Activated CD4-positive, alpha-beta T cell treated with anti-CD3 and anti-CD28 coated beads, Interleukin-2, amount 50 U/mL, for 1 hour (primary cell): ENCODE results near the gene PRKAG2.

Experiments used
- DNase-seq: peaks from one replicate; pipeline ENCODE4 v3.0.0-alpha.2; 2020

PRKAG2 gene

DNA sequence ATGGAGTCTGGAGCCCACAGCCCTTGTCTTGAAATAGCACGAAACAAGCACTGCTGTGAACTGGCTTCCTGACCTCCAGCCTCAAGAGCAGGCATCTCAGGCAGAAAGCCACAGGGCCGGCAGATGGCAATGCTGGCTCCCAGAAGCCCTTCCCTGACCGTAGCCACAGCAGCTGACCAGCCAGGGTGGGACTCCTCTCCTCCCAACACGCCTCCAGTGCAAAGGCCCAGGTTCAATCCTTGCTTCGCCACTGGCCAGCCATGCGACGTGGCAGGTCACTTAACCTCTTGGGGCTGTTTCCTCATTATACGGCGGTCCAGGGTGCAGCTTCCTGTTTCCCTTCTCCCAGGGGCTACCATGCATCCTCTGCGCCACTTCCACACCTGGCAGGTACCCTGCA lies 12.8 kb downstream of the PRKAG2 start:
- DNase-seq, result no peak

DNA sequence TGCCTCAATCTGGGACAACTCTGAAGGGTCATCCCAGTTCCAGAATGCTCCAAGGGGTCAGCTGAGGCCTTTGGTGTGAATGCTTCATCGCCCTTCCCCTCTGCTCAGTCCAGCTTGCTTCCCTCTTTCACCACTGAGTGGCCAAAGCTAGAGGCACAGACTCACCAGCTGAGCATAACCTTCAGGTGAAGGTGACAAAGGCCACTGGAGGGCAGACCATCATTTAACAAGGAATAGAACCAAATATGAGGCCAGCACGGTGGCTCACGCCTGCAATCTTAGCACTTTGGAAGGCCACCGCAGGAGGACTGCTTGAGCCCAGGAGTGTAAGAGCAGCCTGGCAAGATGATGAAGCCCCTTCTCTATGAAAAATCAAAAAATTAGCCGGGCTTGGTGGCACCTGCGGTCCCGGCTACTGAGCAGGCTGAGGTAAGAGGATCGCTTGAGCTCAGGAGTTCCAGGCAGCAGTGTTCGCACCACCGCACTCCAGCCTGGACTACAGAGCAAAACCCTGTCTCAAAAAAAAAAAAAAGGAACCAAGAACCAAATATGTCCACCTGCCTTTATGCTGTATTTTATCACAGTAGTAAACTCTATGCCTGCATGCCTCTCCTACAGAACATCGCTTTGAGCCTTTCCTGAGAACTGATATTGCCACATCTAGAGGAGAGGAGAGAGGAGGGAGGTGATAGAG lies 13.4 kb downstream of the PRKAG2 start:
- no peak for DNase-seq

DNA sequence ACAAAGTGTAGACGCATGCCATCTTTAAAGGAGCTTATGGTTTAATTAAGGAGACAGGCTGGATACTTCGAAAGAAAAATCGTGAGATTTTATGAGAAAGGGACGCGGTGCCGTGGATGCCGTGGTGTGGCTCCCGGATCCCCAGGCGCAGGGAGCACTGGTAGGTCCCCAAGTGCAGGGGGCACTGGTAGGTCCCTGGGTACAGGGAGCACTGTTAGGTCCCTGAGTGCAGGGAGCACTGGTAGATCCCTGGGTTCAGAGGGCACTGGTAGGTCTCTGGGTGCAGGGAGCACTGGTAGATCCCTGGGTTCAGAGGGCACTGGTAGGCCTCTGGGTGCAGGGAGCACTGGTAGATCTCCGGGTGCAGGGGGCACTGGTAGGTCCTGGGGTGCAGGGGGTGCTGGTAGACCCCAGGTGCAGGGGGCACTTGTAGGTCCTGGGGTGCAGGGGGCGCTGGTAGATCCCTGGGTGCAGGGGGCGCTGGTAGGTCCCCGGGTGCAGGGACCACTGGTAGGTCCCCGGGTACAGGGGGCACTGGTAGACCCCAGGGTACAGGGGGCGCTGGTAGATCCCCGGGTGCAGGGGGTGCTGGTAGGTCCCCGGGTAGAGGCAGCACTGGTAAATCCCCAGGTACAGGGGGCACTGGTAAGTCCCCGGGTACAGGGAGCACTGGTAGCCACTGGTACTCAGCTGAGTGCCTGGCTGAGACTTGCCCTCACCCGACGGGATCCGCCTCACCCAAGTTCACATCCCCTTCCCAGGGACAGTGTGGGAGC lies 14.1 kb downstream of the PRKAG2 start:
- no peak for DNase-seq

DNA sequence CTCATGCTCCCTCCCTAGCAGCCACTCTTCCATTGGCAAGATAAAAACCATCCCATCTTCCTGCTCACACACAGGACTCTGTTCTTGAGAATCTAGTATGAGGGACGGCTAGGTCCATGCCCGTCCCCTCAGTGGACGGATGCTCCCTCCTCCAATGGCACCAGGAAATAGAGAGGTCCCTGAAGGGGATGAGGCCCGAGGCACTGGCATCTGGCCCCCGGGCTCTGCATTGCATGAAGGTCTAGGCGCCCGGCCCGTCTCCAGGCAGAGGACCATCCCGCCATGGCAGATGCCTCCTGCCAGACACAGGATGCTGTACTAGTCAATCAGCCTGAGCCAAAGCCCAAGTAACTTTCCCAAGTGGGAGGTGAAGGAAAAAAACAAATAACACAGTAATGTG lies 15.0 kb downstream of the PRKAG2 start:
- no peak for DNase-seq

DNA sequence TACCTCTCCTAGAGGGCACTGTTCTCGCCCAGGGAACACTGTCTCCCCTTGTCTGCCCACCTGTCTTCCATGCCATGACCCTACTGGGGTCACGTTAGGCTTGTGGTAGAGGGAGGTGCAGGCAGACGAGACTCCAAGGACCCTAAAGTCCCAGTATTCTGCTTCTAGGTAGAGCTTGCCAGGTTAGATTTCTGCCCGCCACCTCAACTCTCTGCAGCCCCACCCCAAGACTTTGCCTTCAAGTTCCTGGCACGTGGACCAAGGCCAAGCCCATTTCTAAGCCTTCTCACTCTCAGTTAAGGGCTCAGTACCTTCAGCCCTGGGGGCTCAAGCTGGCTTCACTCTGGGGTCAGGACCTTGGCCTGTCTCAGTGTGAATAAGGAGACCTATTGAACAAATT lies 16.1 kb downstream of the PRKAG2 start:
- DNase-seq, result no peak

DNA sequence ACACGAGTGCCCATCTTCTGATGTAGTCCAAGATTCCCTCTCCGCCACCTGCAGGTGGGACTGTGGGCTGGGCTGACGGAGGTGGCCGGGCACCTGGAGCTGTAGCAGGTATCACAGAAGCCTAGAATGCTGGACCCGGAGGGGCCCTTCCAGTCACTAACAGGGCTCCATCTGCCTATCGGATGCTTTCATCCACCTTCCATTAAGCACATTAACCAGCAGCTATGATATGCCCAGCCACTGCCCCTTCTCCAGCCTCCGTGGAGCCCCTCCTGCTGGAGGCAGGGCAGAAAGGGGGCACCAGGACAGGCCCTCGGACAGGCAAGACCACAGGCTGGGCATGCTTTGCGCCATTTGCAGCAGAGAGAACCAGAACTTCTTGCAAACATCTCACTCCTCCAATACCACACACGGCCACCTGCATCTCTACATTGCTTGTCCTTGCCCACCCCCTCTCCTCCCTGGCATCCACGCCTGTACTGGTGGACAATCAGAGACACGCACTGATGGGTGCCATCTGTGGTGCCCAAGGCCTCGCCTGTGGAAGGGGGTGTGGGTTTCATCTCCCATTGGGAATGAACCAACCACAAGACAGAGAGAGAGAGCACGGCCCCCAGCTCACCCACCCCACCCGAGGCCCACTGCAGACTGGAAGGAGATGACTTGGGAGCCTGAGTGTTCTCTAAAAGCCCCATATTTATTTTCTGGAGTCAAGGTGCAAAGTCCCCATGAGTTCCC lies 16.8 kb downstream of the PRKAG2 start:
- DNase-seq, result no peak

DNA sequence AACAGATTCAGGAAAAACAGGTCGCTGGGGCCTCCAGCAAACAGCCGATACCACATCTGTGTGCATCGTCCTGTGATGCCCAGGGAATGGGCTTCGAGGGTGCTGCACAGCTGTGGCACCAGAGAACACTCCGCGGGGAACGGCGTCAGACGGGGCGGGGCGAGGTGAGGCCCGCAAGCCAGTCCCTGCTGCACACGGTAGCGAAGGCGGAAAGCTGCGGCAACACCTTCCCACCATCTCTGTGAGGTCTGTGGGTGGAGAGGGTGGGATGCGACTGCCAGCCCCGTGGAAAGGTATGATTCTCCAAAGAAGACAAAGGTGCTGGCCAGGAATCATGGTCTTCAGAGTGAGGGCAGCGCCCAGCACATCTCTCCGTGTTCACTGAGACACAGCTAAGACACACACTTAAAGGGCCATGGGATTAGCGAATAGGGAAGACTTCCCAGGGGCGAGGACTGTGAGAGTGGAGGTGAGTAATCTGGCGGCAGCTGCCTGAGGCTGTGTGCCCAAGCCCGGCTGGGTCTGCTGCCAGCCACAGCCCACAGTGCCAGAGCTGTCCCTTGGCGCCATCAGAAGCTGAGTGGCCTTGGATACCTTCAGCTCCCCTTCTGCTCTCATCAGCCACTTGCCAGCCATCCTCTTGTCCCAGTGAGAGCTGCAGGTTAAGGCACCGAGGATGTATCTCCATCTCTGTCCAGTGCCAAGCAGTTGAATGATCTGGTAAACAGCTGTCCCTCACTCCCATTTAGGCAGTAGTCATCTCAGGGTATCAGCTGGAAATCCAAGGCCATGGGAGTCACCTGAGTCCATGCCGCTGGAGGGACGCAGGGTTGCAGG lies 17.6 kb downstream of the PRKAG2 start:
- DNase-seq, result no peak

DNA sequence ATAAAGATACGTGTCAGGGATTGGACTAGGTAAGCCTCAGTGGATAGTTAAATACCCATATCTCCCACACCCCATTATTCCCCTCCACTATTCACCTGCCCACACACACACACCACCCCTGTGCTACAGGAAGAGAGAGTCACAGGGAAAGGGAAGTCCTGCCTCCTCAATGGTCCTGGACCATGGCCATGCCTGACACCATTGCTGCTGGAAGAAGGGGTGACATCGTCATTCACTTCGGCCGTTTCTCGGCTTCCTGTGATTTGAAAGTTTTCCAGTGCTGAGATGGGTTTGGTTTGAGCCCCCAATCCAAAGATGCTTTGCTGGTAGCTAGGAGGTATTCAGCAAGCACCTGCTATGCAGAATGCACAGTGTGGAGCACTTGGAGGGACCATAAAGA lies 18.5 kb downstream of the PRKAG2 start:
- no peak for DNase-seq

DNA sequence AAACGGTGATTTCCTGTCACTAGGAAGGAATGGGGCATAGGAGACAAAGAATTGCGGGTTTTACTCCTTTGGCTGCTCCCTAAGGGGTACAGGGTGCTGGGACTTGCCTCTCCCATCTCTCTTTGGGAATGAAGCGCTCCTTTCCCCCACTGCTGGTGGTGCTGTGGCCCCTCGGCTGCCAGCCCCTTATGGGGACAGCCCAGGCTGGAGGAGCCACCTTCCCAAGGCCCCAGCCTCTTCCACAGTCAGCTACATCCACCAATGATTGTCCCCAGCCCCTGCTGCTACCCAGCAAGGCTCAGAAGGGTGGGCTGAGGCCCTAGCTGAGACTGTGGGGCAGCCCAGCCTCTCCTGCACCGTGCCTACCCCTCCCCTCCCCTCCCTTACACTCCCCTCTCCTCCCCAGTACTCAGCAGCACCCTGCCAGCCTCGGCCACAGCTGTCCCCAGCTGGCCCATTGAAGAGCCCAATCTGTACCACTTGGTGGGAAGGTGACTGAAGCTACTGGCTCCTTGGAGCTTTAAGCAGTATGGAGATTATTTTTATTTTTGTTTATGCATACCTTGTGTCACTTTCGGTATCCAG lies 19.0 kb downstream of the PRKAG2 start:
- no peak for DNase-seq

DNA sequence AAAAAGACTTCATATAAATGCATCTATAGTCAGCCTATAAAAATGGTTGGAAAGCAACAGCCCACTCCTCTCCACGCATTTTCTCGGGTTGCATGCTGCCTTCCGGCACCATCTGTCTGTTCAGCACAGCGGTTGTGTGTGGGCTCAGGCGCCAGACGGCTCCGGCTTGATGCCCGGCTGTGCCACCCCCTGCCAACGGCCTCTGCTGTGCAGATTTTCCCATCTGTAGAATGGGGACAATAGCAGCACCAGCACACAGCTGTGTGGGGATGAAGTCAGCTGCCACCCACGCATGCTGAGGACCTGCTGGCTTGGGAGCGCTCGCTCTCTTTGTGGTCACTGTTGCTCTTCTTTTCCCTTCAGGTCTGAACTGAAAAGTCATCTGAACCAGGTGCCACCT lies 19.5 kb downstream of the PRKAG2 start:
- DNase-seq, result no peak

DNA sequence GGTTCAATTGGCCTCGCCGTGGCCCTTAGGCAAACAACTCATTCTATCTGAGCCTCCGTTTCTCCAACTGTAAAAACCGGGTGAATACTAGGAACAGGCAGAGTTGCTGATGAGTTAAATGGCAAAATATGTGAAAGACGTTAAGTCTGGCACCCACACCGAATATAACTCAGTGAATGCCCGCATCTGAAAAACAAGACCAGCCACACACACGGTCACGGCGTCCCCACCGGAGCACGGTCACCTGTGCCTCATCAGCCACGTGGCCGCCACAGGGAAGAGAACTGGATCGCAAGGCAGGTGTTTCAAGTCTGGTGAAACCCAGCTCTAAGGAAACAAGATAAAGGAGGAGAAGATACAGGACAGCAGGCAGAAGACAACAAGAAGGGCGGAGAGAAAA lies 20.4 kb downstream of the PRKAG2 start:
- DNase-seq, result no peak

DNA sequence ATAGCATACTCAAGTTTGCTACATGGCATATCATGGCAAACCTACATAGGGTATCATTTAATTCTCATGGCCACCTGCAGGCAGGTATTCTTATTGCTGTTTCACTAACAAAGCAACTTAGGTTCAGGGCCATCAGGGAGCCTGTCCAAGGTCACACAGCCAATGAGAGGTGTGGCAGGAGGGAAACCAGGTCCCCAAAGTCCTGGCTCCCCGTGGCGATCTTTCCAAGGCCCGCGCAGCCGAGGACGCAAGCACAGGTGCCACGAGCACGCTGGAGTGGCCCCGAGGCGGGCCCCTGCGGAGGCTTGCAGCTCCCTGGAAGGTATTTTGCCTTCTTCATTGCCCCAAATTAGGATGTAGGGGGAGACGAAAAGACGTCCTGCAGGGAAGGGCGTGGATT lies 20.8 kb downstream of the PRKAG2 start:
- no peak for DNase-seq

DNA sequence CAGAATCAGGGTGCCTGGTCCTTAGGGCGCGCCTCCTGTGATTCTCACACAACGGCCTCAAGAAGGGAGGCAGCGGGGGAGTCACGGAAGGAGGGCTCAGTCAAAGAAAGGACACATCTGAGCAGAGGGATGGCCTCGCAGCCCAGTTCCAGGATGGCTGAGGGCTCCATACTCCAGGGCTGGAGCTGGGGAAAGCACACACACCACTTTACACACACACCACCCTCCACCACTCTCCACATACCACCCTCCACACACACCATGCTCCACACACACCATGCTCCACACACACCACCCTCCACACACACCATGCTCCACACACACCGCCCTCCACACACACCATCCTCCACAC lies 22.2 kb downstream of the PRKAG2 start:
- no peak for DNase-seq

DNA sequence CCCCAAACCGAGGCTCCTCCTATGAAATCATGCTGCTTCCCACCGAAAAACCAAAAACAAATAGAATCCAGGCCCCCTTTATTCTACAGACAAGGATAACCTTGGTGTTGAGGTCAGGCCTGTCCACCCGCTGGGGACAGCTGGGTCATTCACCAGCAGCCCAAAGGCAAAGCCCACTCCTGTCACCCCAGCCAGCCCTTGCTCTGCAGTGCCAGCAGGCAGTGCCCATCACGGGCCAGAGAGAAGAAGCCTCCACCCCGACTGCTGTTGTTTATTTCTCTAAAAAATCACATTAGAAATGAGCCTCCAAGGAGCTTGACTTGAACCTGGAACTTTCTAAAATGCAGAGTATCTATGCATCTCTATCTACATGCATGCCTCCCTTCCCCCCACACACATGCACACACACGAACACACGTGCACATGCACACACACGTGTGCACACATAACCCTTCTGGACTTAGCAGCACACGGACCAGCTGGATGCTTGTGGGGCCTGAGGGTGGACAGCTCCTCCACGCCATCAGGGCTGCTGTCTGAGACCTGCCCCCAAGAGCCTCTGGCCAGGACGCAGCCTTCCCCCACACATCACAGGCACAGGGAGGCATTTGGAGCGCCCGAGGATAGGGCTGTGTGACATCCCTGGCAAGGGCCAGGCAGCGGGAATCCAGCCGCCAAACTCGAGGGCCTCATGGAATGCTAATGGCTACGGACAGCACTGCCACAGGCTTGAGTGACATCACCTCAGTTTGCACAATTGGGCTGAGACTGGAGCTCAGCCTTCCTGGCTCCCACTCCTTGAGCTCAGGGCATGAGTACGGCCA lies 22.8 kb downstream of the PRKAG2 start:
- no peak for DNase-seq

DNA sequence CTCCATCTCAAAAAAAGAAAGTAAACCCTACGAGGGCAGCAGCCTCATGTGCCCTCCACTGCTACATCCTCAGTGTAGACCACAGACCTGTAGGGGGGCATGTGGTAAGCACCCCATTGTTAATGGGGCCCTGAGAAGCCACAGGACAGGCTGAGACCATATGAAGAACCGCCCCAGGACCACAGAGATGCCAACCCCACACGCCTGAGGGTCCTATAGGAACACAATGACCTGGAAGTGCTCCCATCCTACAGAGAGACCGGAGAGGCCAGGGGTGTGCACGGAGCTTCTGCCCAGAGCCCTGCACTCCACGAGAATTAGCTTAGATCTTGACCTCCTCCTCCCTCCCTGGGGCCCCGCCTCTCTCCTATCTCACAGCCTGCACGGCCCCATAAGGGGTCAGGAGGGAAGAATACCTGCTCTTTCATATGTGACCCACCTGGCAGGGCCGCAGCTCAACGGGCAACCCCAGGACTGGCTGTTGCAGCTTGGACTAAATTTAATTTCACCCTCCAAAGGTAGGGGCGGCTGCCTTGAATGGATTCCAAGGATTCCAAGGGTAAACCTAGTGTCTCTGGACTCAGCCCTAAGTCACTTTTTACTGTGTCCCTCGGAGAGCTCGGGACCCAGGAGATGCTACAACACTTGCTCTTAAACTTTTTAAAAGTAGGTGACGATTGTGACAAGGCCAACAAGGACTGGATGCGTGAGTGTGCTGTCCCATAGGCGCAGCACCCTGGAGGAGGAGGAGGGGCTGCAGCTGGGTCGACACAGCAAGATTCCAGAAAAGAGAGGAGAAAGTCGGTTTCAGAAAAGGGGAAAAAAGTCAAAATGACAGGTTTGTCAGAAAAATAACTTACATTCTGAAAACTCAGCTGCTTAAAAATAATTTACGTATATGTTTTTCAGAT lies 24.2 kb downstream of the PRKAG2 start:
- DNase-seq, result no peak

DNA sequence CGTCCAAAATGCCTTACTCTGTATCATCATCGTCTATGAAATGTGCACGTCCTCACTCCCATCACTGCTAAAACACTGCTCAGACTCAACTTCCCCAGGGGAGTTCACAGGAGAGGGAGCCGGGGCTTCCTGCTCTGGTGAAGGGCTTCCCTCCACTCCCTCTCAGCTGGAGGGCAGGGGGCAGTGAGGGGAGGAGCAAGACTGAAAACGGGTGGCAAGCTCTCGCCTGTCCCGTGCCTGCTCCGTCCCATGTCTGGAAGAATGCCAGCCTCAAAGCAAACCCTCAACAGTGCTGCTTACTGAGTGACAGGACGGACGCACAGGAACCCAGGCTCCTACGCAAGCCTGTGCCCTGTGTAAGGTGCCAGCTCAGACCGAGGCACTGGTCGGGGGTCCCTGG lies 25.1 kb downstream of the PRKAG2 start:
- DNase-seq, result no peak

DNA sequence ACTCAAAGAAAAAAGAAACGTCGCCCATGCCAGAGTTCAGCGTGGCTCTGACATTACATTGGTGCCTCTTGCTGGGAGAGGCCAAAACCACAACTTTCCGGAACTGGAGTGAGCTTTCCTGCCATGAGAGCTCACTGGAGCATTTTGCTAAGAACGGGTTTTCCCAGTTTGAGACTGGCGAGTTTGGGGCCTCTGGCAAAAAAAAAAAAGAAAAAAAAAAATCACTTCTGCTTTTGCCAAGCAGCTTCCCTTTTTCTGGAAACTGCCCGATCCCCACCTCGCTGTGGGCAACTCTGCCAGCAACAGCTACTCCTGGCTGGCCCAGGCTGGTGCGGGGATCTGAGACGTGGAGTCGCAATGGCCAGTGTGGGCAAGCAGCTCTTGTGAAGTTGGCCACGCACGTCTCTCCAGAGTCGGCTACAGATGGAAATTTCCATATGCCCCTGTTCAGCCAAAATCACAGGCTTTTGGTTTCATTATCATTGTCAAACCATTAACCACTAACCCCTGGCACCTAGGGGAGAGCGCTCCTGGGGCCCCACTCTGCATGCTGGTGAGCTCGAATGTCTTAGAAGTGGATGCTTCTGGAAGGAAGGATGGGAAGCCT lies 25.7 kb downstream of the PRKAG2 start:
- DNase-seq, result no peak

DNA sequence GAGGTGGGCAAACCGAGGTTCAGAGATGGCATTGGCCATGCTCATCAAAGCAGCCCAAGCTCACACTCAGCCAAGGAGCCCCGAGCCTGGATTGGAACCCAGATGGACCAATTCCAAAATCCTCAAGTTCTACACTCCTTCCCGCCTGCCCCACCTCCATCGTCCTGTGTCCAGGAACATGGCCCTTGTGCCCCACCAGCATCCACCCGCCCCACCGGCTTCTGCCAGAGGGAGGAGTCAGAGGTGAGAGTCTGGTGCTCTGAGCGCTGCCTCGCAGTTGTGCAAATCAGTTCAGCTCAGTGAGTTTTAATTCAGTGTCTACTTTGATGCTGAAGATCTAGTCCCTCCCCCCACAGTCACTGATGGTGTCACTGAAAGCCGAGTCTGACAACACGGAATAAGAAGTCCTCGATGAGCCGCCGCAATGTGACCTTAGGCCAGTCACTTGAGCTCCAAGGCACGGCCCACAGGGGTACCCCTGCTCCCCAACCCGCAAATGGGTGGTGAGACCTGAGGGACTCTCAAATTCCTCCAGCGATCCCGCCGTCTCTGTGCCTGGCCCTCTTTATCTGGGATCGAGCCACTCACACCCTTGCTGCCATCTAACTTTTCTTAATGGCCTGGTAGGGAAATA lies 26.3 kb downstream of the PRKAG2 start:
- DNase-seq, result no peak

DNA sequence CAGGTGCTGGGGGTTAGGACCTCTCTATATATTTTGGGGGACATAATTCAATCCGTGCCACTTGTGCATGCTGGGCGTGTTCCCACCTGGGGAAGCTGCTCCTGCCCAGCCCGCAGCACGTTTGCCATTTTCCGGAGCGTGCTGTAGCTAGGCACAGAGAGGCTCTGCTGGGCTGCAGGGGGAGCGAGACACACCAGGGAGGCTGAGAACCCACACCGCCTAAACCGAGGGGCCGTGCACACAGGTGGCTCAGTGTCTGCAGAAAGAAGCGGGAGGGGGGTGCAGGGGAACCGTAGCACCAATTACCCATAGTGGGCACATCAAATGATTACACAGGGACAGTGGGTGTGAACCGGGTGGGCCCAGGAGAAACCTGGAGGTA lies 27.0 kb downstream of the PRKAG2 start:
- DNase-seq, result no peak
